Measurements from ENCODE around the gene ST6GALNAC3.

Gene ST6GALNAC3

GRCh38 chr1:76086597-76086996 lies 12.1 kb downstream of the ST6GALNAC3 start:
- Histone ChIP-seq H3K36me3 (ENCODE audit: control insufficient read depth, low read length) (no peaks in the 10 kb centered on the region), H3K4me2 (ENCODE audit: low read length) (no peak overlapping the region), H3K9me2 (replicated peaks; ENCODE audit: control insufficient read depth, low read length) (no peaks in the 10 kb centered on the region), H4K20me1 (ENCODE audit: control insufficient read depth, insufficient read depth, low read depth, low read length) (no peaks in the 10 kb centered on the region), H3K27me3 (ENCODE audit: control insufficient read depth, low read length) (no peaks in the 10 kb centered on the region), H3K27ac (ENCODE audit: low read depth, low read length) (no peak overlapping the region), H3F3A (ENCODE audit: control insufficient read depth, insufficient read depth) (no peaks in the 10 kb centered on the region), H3K9me3 (ENCODE audit: control insufficient read depth, insufficient read depth, low read length) (no peaks in the 10 kb centered on the region), H3K4me3 (ENCODE audit: low read length) (no peak overlapping the region), H3K79me2 (ENCODE audit: control insufficient read depth, low read length) (no peaks in the 10 kb centered on the region), H3K4me1 (ENCODE audit: control insufficient read depth, low read length) (no peaks in the 10 kb centered on the region)
- TF ChIP-seq EZH2phosphoT487 (IDR thresholded peaks at IDR 0.05; ENCODE audit: borderline replicate concordance, low read length): no peak
- TF ChIP-seq, protein P1, sequence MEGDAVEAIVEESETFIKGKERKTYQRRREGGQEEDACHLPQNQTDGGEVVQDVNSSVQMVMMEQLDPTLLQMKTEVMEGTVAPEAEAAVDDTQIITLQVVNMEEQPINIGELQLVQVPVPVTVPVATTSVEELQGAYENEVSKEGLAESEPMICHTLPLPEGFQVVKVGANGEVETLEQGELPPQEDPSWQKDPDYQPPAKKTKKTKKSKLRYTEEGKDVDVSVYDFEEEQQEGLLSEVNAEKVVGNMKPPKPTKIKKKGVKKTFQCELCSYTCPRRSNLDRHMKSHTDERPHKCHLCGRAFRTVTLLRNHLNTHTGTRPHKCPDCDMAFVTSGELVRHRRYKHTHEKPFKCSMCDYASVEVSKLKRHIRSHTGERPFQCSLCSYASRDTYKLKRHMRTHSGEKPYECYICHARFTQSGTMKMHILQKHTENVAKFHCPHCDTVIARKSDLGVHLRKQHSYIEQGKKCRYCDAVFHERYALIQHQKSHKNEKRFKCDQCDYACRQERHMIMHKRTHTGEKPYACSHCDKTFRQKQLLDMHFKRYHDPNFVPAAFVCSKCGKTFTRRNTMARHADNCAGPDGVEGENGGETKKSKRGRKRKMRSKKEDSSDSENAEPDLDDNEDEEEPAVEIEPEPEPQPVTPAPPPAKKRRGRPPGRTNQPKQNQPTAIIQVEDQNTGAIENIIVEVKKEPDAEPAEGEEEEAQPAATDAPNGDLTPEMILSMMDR (IDR thresholded peaks at IDR 0.05; ENCODE audit: low read depth, low read length, poor library complexity, severe bottlenecking): no peak

- no peak for TF ChIP-seq EZH2phosphoT487 (IDR thresholded peaks at IDR 0.05; ENCODE audit: borderline replicate concordance, low read length)
- TF ChIP-seq, protein P1 (IDR thresholded peaks at IDR 0.05; ENCODE audit: low read depth, low read length, poor library complexity, severe bottlenecking): no peak
- H3K79me2 ChIP-seq (ENCODE audit: control insufficient read depth, low read length): no peaks in the 10 kb centered on the region
- no peak overlapping the region for H3K4me2 ChIP-seq (ENCODE audit: low read length)
Observed at GRCh38 chr1:76090283-76091203, 16.0 kb downstream of the ST6GALNAC3 start.

DNA sequence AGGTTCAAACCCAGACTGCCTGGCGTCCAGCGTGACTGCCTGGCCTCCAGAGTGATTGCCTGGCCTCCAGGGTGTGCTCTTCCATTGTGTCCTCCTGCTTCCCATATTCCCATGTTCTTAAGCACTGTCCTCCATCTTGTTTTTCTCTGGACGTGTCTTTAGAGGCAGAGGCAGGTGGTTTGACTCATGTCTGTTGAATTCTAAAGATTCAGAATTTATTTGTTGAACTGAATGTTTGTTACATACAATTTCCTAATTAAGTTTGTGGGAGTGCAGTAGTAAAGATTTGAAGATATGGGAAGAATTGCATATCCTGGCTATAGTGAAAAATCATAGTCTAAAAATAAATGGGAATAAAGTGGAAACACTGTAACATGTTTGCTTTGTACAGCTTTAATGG lies 18.3 kb downstream of the ST6GALNAC3 start:
- Histone ChIP-seq H3F3A (ENCODE audit: control insufficient read depth, insufficient read depth) (no peaks in the 10 kb centered on the region), H4K20me1 (ENCODE audit: control insufficient read depth, insufficient read depth, low read depth, low read length) (no peaks in the 10 kb centered on the region), H3K9me3 (ENCODE audit: control insufficient read depth, insufficient read depth, low read length) (no peaks in the 10 kb centered on the region), H3K4me3 (ENCODE audit: low read length) (no peak overlapping the region), H3K9me2 (replicated peaks; ENCODE audit: control insufficient read depth, low read length) (no peaks in the 10 kb centered on the region), H3K4me2 (ENCODE audit: low read length) (no peak overlapping the region), H3K79me2 (ENCODE audit: control insufficient read depth, low read length) (no peaks in the 10 kb centered on the region), H3K4me1 (ENCODE audit: control insufficient read depth, low read length) (no peaks in the 10 kb centered on the region), H3K36me3 (ENCODE audit: control insufficient read depth, low read length) (no peaks in the 10 kb centered on the region), H3K27ac (ENCODE audit: low read depth, low read length) (no peak overlapping the region), H3K27me3 (ENCODE audit: control insufficient read depth, low read length) (no peaks in the 10 kb centered on the region)
- no peak for TF ChIP-seq EZH2phosphoT487 (IDR thresholded peaks at IDR 0.05; ENCODE audit: borderline replicate concordance, low read length)
- TF ChIP-seq, protein P1 (IDR thresholded peaks at IDR 0.05; ENCODE audit: low read depth, low read length, poor library complexity, severe bottlenecking): no peak

More at GRCh38 chr1:76090283-76091203, 16.0 kb downstream of the ST6GALNAC3 start:
- H3K4me3 ChIP-seq (ENCODE audit: low read length): no peak overlapping the region
- H3F3A ChIP-seq (ENCODE audit: control insufficient read depth, insufficient read depth): no peaks in the 10 kb centered on the region
- no peak overlapping the region for H3K27ac ChIP-seq (ENCODE audit: low read depth, low read length)
- H3K36me3 ChIP-seq (ENCODE audit: control insufficient read depth, low read length): no peaks in the 10 kb centered on the region
- H4K20me1 ChIP-seq (ENCODE audit: control insufficient read depth, insufficient read depth, low read depth, low read length): no peaks in the 10 kb centered on the region
- H3K9me2 ChIP-seq (replicated peaks; ENCODE audit: control insufficient read depth, low read length): no peaks in the 10 kb centered on the region
- H3K4me1 ChIP-seq (ENCODE audit: control insufficient read depth, low read length): no peaks in the 10 kb centered on the region
- no peaks in the 10 kb centered on the region for H3K9me3 ChIP-seq (ENCODE audit: control insufficient read depth, insufficient read depth, low read length)
- H3K27me3 ChIP-seq (ENCODE audit: control insufficient read depth, low read length): no peaks in the 10 kb centered on the region
